GM19438 (cell line): ENCODE data around the gene RANBP10.

Experiments
- ATAC-seq: cut with Tn5 transposase; IDR thresholded peaks from one replicate; pipeline ENCODE4 v1.9.1; 2021; ENCODE audit warnings: low read depth; ENCODE audit not compliant: unreplicated experiment

Gene RANBP10

DNA sequence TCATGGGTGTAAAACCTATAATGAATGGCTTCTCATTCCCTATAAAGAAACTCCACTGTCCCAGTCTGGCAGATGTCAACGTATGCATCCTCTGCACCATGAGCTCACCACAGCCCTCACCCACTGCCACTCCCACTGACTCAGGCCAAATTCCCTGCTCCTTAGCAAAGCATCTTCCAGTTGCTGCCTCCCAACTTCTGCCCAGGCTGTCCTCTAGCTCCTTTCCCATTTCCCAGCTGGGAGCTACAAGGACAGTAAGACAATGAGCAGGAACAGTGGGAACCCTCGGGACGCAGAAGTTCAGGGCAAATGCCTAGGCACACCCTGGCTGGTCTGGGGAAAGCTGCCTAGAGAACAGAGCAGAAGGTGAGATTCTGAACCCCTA lies 26.7 kb upstream of the RANBP10 start:
- ATAC-seq = no peak

DNA sequence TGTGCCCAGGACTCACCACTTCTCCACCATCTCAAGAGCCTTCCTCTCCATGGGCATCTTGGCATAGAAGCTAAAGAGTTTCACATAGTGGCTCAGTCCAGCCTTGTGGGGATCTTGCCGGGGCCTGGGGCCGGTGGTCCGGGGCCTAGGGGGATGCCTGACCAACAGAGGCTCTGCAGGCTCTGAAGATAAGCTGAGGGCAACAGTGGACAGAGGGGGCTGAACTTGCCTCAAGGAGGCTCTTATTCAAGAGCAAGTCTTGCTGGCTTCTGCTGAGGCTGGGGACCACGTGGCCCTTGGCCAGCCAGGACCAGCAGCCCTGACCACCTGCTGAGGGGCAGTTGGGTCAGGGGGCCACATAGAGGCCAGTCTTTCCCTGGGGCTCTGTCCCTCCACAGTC lies 22.3 kb upstream of the RANBP10 start:
- no peak for ATAC-seq

DNA sequence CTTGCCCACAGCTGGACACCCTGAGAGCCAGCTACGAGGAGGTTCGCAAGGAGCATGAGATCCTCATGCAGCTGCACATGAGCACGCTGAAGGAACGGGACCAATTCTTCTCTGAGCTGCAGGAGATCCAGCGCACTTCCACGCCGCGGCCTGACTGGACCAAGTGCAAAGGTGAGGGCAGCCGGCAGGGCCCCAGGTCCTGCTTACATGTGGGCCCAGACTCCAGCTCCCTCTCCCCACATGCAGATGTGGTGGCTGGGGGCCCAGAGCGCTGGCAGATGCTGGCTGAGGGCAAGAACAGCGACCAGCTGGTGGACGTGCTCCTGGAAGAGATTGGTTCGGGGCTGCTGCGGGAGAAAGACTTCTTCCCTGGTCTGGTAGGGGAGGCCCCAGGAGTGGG lies 19.5 kb upstream of the RANBP10 start:
- no peak for ATAC-seq

DNA sequence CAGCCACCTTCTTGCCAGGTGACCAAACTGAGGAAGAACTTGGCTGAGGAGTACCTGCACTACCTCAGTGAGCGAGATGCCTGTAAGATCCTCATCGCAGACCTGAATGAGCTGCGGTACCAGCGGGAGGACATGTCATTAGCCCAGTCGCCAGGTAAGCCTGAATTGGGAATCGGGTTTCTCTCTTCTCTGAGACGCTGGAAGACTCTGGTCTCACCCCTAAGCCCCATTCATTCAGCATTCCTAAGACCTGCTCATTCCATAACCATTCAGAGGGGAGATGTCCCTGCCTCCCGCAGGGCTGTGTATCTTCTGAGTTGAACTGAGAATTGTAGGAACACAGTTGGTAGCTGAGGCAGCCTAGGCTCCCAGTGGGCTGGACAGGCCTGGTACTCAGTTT lies 18.8 kb upstream of the RANBP10 start:
- ATAC-seq = no peak

DNA sequence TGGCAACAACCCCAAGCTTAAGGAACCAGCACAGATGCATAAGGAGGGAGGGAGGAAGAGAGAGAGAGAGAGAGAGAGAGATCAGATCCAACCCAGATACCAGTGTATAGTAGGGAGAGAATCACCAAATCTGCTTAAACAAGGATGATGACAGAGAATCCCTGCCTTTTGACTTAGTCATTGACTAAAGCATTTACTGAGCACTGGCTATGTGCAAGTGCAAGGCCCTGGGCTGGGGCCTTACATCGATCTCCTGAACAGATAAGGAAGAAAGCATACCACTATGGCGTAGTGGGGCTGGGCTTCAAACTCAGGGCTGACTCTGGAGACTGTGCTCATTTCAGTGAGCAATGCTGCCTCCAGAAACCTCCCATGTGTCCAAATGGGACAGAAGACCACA lies 16.2 kb upstream of the RANBP10 start:
- no peak for ATAC-seq

DNA sequence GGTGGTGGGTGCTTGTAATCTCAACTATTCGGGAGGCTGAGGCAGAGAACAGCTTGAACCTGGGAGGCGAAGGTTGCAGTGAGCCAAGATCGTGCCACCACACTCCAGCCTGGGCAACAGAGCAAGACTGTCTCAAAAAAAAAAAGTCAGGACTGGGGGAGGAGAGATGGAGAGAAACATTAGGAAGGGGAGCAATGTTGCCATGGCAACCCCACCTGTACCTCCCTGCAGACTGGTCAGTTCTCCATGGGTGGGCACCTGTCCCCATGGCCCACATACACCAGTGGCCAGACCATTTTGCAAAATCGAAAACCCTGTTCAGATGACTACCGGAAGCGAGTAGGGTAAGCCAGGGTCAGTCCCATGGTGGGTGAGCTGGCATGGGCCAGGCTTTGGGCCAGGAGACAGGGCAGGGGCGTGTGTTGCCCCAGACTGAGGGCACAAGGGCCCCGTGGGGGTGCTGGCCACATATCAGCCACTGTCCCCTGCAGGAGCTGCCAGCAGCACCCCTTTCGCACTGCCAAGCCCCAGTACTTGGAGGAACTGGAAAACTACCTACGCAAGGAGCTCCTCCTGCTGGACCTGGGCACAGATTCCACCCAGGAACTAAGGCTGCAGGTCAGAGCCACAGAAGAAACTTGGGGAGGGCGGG lies 14.4 kb upstream of the RANBP10 start:
- no peak for ATAC-seq

DNA sequence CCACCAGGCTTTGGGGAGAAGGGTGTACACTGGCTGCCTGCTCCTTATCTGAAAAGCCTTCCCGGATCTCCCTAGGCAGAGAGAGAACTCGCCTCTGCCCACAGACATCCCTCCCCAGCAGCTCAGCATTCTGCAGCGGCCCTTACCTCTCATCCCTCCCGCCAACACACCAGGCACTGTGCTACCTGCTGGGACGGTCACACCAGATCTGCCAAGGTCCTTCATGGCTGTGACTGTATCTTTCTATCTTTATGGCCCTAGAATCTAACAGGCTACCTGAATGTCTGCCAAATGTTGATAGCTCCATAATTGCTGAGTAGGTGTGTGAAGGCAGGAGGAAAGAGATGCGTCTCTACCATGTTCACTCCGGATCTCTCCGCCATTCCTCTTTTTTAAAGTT lies 8.2 kb upstream of the RANBP10 start:
- ATAC-seq = no peak

DNA sequence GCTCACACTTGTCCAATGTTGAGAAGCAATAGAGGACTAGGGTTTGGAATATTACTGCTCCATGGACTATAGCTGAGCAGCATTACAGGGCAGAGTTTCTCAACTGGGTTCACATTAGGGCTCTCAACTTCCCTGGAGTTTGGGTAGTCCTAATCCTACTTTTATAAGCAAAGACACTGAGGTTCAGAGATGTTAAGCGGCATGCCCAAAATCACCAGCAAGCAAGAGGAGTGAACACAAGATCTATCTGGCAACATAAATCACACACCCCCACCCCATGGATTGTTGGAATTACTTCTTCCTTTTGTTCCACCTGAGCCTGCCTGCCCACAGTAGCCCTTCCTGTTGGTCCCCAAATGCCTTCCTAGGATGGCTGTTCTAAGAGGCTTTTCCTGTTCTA lies 5.5 kb upstream of the RANBP10 start:
- no peak for ATAC-seq

DNA sequence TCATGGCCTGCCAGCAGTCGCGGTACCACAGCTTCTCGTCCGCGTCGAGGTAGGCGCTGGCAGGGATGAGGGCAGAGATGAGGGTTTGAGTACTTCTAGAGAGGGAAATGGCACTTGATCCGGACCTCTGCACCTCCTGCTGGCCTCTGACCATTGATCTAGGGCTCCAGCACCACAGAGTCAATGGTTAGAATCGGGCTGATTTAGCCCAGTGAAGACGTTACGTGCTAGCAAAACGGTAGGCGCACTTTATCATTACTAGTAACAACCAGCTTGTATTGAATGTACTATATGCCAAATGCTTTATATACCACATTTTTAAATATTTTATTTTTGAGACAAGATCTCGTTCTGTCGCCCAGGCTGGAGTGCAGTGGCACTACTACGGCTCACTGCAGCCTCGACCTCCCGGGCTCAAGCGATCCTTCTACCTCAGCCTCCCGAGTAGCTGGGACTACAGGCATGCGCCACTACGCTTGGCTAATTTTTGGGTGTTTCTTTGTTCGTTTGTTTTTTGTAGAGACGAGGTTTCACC lies 855 bp upstream of the RANBP10 start:
- ATAC-seq = no peak

DNA sequence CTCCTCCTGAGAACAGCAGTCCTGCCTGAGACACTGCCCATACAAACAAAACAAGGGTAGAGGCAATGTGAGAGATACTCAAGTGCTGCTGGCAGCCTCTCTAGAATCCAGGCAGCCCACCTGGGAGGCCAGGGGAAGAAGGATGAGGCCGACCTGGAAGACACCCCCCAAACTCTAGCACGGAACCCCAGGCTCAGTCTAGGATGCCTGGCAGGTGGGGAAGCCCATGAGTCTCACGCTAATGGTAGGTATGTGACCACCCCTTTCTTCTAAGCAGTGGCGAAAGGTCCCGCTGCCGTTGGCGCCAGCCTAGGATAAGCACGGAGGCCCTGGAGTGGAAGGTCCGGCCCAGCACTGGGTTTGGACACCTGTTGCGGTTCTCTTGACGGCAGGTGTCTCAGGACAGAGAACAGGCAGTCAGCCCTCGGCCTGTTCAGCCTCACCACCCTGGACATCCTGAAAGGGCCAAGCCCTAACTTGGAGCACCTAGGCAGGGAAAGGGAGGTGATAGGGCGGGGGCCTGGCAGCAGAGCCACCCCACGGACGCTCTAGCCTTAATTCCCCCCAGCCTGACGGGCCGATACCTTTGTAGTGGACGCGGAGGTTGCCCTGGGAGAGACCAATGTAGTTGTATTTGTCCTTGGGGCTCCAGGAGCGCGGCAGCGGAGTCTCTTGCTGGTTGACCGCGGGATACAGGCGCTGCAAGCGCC lies 487 bp downstream of the RANBP10 start:
- ATAC-seq = peak; percentile 1

DNA sequence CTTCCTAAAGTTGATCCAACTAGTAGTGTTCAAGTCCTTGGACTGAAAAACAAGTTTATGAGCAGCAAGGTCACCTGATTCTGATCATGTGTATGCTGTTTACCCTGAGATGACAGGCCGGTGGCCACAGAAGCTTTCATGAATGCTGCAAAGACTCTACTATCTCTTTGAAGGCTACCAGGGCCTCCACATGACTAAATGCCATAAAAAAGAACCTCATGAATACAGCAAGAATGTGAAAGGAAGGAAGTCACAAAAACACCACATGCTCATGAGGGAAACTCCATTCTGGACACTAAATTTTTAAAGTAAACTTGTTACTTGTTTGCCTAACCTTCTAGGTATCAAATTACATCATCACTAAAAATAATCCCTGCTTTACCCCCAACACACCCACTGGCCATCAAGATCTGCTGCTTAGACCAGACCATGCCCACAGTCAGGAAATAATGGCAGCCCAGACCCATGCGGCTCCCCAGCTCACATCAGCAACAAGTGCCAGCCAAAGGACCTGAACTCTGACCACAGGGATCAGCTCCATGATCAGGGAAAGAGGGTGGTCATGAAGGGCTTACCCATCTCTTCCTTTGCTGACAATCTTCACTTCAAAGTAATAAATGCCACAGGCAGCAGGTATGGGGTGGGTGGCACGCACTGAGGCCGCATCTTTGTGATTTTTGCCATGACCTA lies 1.4 kb downstream of the RANBP10 start:
- no peak for ATAC-seq

DNA sequence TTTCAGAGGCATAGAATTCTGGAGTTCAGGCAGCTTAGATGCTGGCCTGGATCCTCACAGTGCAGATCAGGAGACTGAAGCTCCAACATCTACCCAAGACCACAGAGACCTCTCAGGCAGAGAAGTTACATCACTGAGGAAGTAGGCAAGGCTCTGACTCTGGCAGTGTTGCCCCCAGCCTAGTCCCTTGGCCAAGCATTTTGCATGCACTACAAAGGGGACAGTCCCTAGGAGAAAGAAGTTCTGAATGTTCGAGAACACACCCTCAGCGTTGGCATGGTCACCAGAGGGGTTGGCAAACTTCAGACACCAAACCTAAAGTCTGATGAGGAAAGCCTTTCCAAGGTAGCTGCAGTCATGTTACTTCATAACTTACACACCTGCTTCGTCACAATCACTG lies 2.5 kb downstream of the RANBP10 start:
- no peak for ATAC-seq

DNA sequence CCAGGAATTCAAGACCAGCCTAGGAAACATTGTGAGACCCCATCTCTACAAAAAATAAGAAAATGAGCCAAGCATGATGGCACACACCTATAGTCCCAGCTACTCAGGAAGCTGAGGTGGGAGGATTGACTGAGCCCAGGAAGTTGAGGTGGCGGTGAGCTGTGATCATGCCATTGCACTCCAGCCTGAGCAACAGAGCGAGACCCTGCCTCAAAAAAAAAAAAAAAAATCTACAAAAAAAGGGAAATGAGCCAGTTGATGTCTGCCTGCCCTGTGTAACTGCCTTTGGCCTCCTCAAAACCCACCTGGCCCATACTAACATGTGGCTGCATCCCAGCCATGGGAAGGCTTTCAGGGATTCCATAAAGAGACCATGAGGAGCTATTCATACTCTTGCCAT lies 4.5 kb downstream of the RANBP10 start:
- ATAC-seq = no peak

DNA sequence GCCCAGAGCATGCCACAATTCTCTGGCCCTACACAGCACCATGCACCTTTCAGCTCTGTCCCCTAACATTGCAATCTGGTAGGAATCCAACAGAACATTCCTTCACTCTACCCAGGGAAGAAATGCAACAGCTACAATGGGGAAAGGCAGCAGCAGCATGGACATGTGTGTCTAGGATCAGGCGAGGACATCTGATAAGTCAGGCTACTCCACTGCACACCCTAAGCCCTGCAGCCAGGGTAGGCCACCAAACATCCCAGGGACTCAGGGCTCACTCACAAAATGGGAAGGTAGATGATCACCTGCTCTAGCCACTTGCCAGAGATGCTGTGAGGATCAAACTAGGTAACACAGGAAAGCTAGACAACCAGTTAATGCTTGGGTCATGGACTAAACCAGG lies 5.1 kb downstream of the RANBP10 start:
- ATAC-seq = no peak

DNA sequence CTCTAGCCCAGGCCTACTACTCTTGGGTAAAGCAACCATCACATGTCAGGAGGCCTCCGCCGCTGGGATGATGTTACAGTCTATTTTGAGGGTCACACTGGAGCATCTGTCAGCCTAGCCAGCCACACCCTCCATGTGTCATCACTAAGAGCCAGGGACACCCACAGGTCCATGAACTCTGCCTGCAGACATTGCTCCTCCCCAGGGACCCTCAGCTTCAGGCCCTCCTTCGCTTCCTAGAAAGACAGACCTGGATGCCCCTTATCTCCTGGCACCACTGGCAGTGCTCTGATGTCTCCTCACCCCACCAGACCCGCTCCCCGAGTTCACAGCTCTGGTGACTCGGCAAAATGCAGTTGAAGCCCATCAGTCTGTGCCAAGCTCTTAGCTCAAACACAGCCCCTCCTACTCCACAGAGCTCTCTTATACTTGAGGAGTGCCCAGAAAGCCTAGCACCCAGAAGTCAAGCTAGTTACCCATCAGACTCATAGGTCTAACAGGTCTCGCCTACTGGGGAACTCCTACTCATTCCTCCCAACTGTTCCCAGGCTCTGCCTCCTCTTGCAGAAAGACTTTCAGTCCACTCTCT lies 5.9 kb downstream of the RANBP10 start:
- no peak for ATAC-seq

DNA sequence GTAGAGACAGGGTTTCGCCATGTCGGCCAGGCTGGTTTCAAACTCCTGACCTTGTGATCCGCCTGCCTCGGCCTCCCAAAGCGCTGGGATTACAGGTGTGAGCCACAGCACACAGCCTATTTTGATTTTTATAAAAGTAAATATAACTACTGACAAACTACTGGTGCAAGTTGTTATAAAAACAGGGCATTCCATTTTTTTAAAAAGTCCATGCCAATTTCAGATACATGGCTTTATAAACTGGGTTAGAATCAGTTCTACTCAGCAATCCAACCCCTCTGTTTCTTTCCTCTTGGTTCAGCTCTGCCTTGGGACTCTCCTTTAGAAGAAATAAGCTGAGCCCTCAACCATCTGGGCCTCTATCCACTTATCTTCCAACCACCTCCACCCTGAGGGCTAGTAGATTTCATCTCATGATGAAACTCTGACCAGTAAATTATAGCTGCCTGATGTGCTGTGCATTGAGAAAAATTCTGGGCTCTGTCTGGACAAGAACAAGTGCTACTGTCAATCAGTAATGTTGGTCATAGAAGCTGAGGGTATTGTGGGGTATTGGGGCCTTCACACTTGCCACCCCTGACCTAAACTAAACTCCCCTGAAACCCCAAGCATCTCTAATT lies 10.2 kb downstream of the RANBP10 start:
- no peak for ATAC-seq

DNA sequence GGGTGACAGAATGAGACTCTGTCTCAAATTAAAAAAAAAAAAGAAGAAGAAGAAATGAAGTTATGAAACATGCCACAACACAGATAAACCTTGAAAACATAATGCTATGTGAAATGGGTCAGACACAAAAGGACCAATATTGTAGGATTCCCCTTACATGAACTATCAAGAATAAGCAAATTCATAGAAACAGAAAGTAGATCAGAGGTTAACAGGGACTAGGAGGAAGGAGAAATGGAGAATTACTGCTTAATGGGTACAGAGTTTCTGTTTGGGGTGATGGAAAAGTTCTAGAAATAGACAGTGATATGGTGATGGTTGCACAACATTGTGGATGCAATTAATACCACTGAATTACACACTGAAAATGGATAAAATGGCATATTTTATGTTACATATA lies 16.3 kb downstream of the RANBP10 start:
- no peak for ATAC-seq

DNA sequence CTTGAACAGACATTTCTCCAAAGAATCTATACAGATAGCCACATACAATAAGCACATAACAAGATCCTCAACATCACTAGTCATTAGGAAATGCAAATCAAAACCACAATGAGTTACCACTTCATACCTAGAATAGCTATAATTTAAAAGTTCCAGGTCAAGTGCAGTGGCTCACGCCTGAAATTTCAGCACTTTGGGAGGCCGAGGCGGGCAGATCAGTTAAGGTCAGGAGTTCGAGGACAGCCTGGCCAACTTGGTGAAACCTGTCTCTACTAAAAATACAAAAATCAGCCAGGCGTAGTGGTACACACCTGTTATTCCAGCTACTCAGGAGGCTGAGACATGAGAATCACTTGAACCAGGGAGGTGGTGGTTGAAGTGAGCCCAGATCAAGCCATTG lies 19.9 kb downstream of the RANBP10 start:
- no peak for ATAC-seq

DNA sequence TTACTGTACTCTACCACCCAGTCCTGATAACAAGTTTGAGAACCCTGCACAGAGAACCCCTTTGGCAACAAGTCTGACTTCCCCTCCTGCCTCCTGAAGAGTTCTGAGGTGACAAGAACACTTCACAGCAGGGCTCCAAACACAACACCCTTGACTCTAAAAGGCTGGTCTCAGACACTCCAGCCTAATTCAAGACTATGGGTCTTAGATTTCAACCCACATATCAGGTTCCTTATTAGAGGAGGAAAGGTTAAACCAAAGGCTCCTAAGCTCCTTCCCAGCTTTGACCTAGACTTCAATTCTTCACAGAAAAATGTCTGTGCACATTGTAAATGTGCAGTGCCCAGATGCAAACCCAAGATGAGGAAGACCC lies 23.0 kb downstream of the RANBP10 start:
- ATAC-seq = no peak

DNA sequence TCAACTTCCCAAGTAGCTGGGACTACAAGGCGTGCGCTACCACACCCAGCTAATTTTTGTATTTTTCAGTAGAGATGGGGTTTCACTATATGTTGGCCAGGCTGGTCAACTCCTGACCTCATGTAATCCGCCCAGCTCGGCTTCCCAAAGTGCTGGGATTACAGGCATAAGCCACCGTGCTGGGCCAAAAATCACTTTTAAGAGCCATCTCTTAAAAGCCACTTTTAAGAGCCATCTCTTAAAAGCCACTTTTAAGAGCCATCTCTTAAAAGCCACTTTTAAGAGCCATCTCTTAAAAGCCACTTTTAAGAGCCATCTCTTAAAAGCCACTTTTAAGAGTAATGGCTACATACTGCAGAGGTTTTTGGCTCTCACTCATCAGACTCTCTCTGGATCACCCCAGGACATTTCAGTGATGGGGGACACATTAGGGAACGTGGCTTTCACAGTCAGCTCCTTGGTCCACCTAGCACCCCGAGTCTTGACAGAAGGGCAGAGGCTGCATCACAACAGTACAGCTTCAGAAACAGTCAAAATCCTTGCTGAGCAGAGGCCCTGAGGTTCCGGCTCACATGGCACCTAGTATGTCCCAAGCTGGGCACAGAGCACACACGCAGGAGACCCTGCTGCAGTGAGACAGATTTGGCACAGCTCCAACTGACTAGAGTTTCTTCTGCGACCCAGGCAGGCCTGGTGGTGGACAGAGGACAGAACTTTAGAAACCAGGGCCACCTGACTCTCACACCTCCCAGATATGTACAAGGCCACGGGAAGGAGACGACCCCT lies 23.6 kb downstream of the RANBP10 start:
- no peak for ATAC-seq
